PC-3 (cell line): ENCODE measurements around the gene PPP1R36. TPM values are rescaled to one million over a fixed set of nuclear protein-coding genes. Genes with fewer than 3 reads are reported as not detected.

Source experiments
- ATAC-seq: fragments of 200-7000 bp; cut with Tn5 transposase; 2 replicates; pipeline ENCODE4 v1.9.1; 2020; ENCODE audit warnings: mild to moderate bottlenecking, moderate library complexity
- BruUV-seq: library from RNA; stranded (reverse); fragments of 400-500 nt; replicated peaks from 2 replicates; lab custom pipeline; 2021; lab: Mats Ljungman, UMichigan
- CTCF ChIA-PET: fragments of 300-600 bp; sonication (Branson Sonifier 250); formaldehyde crosslinking; loops from one replicate; lab custom pipeline; 2022; ENCODE audit warnings: antibody characterized with exemption; lab: Charles Lee
- POLR2A ChIA-PET: fragments of 300-600 bp; sonication (Branson Sonifier 250); formaldehyde crosslinking; loops from one replicate; lab custom pipeline; 2022; ENCODE audit warnings: antibody characterized with exemption; ENCODE audit not compliant: unreplicated experiment; lab: Charles Lee
- DNase-seq: peaks from one replicate; pipeline ENCODE4 v3.0.0-alpha.2; 2015
- H2AFZ ChIP-seq: fragments of 300-600 bp; sonication (generic); 2 replicates; pipeline ENCODE4 v1.6.0; 2016; ENCODE audit warnings: antibody characterized with exemption, low read length
- H3F3A ChIP-seq: fragments of 300-600 bp; sonication (generic); one replicate; pipeline ENCODE4 v1.6.0; 2017; ENCODE audit warnings: antibody characterized with exemption, low read length, control low read depth, mild to moderate bottlenecking; ENCODE audit not compliant: unreplicated experiment
- H3K27ac ChIP-seq: fragments of 300-600 bp; sonication (generic); 2 replicates; pipeline ENCODE4 v1.5.1; 2016; ENCODE audit warnings: mild to moderate bottlenecking, low read length
- H3K27me3 ChIP-seq: fragments of 300-600 bp; sonication (generic); 2 replicates; pipeline ENCODE4 v1.6.1; 2016; ENCODE audit warnings: low read length, mixed read lengths
- H3K36me3 ChIP-seq: fragments of 300-600 bp; sonication (generic); 2 replicates; pipeline ENCODE4 v1.6.1; 2016; ENCODE audit warnings: low read depth, mixed run types, low read length, mixed read lengths
- H3K4me1 ChIP-seq: fragments of 300-600 bp; sonication (generic); 2 replicates; pipeline ENCODE4 v1.5.1; 2016; ENCODE audit warnings: low read length; ENCODE audit not compliant: insufficient read depth
- H3K4me2 ChIP-seq: fragments of 300-600 bp; sonication (generic); 2 replicates; pipeline ENCODE4 v1.6.0; 2016; ENCODE audit warnings: low read length
- H3K4me3 ChIP-seq: fragments of 300-600 bp; sonication (generic); 2 replicates; pipeline ENCODE4 v1.5.1; 2016; ENCODE audit warnings: mild to moderate bottlenecking, low read length, mixed read lengths
- H3K79me2 ChIP-seq: fragments of 300-600 bp; sonication (generic); 2 replicates; pipeline ENCODE4 v1.6.1; 2017; ENCODE audit warnings: low read length, mixed read lengths
- H3K9ac ChIP-seq: fragments of 300-600 bp; sonication (generic); 2 replicates; pipeline ENCODE4 v1.6.0; 2016; ENCODE audit warnings: mild to moderate bottlenecking, low read length
- H3K9me2 ChIP-seq: fragments of 300-600 bp; sonication (generic); replicated peaks from 2 replicates; pipeline ENCODE4 v1.6.1; 2016; ENCODE audit warnings: mixed run types, low read length, mixed read lengths
- H3K9me3 ChIP-seq: fragments of 300-600 bp; sonication (generic); 2 replicates; pipeline ENCODE4 v1.6.1; 2016; ENCODE audit warnings: low read length, mixed read lengths
- H4K20me1 ChIP-seq: fragments of 300-600 bp; sonication (generic); 2 replicates; pipeline ENCODE4 v1.6.1; 2016; ENCODE audit warnings: low read length, mixed read lengths
- CTCF ChIP-seq: fragments of 300-600 bp; sonication (generic); conservative IDR thresholded peaks from 2 replicates; pipeline ENCODE4 v1.5.1; 2017; ENCODE audit warnings: antibody characterized with exemption, low read depth, mild to moderate bottlenecking, low read length
- EZH2 ChIP-seq: fragments of 300-600 bp; sonication (generic); IDR thresholded peaks from one replicate; pipeline ENCODE4 v1.6.1; 2017; ENCODE audit warnings: antibody characterized with exemption, mild to moderate bottlenecking, low read length; ENCODE audit not compliant: unreplicated experiment
- EZH2phosphoT487 ChIP-seq: fragments of 300-600 bp; sonication (generic); IDR thresholded peaks from 2 replicates; pipeline ENCODE4 v1.6.1; 2018; ENCODE audit warnings: mild to moderate bottlenecking, antibody characterized with exemption, low read length, borderline replicate concordance
- intact Hi-C: fragments of 100-400 bp; cut with micrococcal nuclease; formaldehyde crosslinking; loops from 2 replicates; pipeline ENCODE4 v1.9.0; 2023
- total RNA-seq: library from RNA; depleted of rRNA; stranded (reverse); fragments of >200 nt; gene quantifications from 2 replicates; pipeline ENCODE4 v1.2.3, GENCODE V29; 2014

PPP1R36 gene
- total RNA-seq, 1 experiment from 2014 or later = 0.26 TPM

GRCh38 chr14:64506721-64507120, 43.0 kb upstream of the PPP1R36 start:
- no peaks in the 10 kb centered on the region for H3K27me3 ChIP-seq
- no peaks in the 10 kb centered on the region for H3K9me3 ChIP-seq
- no peak for ATAC-seq
- intact Hi-C loops = loop anchor here (2.0 to 10.0 kb wide), 2 partner anchors 14 to 162 kb away; no protein-coding TSS in a partner anchor
- H3K4me3 ChIP-seq = peak overlapping the region; percentile 82
- no TSS peak for BruUV-seq
- no peak overlapping the region for H2AFZ ChIP-seq
- H3K79me2 ChIP-seq = peaks cover 88% of the 10 kb centered on the region
- DNase-seq = no peak
- POLR2A ChIA-PET = no interaction called here
- H4K20me1 ChIP-seq = peaks cover 56% of the 10 kb centered on the region
- CTCF ChIA-PET = no interaction called here
- peak overlapping the region; percentile 97 for H3K4me2 ChIP-seq
- peaks cover 2% of the 10 kb centered on the region for H3F3A ChIP-seq
- TF ChIP-seq CTCF = no peak
- no peak for TF ChIP-seq EZH2
- no peak for TF ChIP-seq EZH2phosphoT487
- peak overlapping the region; percentile 48 for H3K27ac ChIP-seq
- peaks cover 47% of the 10 kb centered on the region for H3K4me1 ChIP-seq
- peak overlapping the region; percentile 23 for H3K9ac ChIP-seq
- H3K36me3 ChIP-seq = peaks cover 6% of the 10 kb centered on the region; the same call in 1 of the 2 replicates
- no peaks in the 10 kb centered on the region for H3K9me2 ChIP-seq

GRCh38 chr14:64507376-64508156, 42.2 kb upstream of the PPP1R36 start:
- H2AFZ ChIP-seq = no peak overlapping the region
- peak overlapping the region; percentile 48 for H3K27ac ChIP-seq
- no TSS peak for BruUV-seq
- H4K20me1 ChIP-seq = peaks cover 64% of the 10 kb centered on the region
- no peaks in the 10 kb centered on the region for H3F3A ChIP-seq
- H3K36me3 ChIP-seq = peaks cover 8% of the 10 kb centered on the region; the same call in 1 of the 2 replicates
- TF ChIP-seq EZH2 (no peak), EZH2phosphoT487 (no peak), CTCF (no peak)
- peaks cover 88% of the 10 kb centered on the region for H3K79me2 ChIP-seq
- peak overlapping the region; percentile 23 for H3K9ac ChIP-seq
- H3K9me2 ChIP-seq = no peaks in the 10 kb centered on the region
- no peaks in the 10 kb centered on the region for H3K9me3 ChIP-seq
- H3K4me3 ChIP-seq = peak overlapping the region; percentile 82
- ChIA-PET CTCF (no interaction called here), POLR2A (no interaction called here)
- intact Hi-C loops = loop anchor here (2.0 to 10.0 kb wide), 2 partner anchors 13 to 163 kb away; no protein-coding TSS in a partner anchor
- DNase-seq (peak; percentile 75), ATAC-seq (peak; percentile 4)
- H3K4me2 ChIP-seq = peak overlapping the region; percentile 97
- peaks cover 38% of the 10 kb centered on the region for H3K4me1 ChIP-seq
- H3K27me3 ChIP-seq = no peaks in the 10 kb centered on the region
